Measurements from ENCODE around the gene MMP23B. TPM values are rescaled to one million over a fixed set of nuclear protein-coding genes. Genes with fewer than 3 reads are reported as not detected.
A peak's percentile ranks its signal among the peaks of the same experiment; 100 is the strongest.

The MMP23B gene
- total and polyA plus RNA-seq, 2 experiments from 2014 or later: 15.8 to 16.2 TPM

GRCh38 chr1:1597275-1597930, 34.6 kb upstream of the MMP23B start:
- no peak overlapping the region for H3K27ac ChIP-seq (ENCODE audit: low read depth)
- no peaks in the 10 kb centered on the region for H3K36me3 ChIP-seq (ENCODE audit: insufficient read depth)
- peak; percentile 46 to 50 for TF ChIP-seq CTCF (conservative IDR thresholded peaks at IDR 0.05; ENCODE audit: low read depth in 2 of 2)
- no peak for TF ChIP-seq ZNF331 (CRISPR knock-in tag; IDR thresholded peaks at IDR 0.05; ENCODE audit: low read depth)
- no peak overlapping the region for H3K4me3 ChIP-seq
- peak; percentile 76 for DNase-seq (ENCODE audit: low spot score)
- H3K9me3 Mint-ChIP-seq: no peaks in the 10 kb centered on the region
- no peaks in the 10 kb centered on the region; the same call in 1 of the 2 replicates for H3K4me1 ChIP-seq (ENCODE audit: insufficient read depth)
- no peak overlapping the region; the same call in 1 of the 2 replicates for H3K4me2 ChIP-seq
- H3K79me2 ChIP-seq (replicated peaks; ENCODE audit: insufficient read depth): no peaks in the 10 kb centered on the region
- peaks cover 11% of the 10 kb centered on the region for H3K4me1 Mint-ChIP-seq
- H2AFZ ChIP-seq: no peak overlapping the region
- H3K36me3 Mint-ChIP-seq (ENCODE audit: low read depth): no peaks in the 10 kb centered on the region
- peak; percentile 73 for ATAC-seq
- no peak overlapping the region for H3K27ac Mint-ChIP-seq
- H3K4me3 Mint-ChIP-seq: peak overlapping the region; percentile 40; the same call in 2 of the 3 replicates
- no peaks in the 10 kb centered on the region for H3K9me2 ChIP-seq (ENCODE audit: insufficient read depth)
- H3K27me3 ChIP-seq (ENCODE audit: insufficient read depth): peaks cover 34% of the 10 kb centered on the region
- H3K27me3 Mint-ChIP-seq (ENCODE audit: insufficient read depth, low read depth, poor library complexity): peaks cover 34% of the 10 kb centered on the region
- peaks cover 5% of the 10 kb centered on the region; the same call in 1 of the 2 replicates for H3F3A ChIP-seq (replicated peaks; ENCODE audit: low read depth)
- no peaks in the 10 kb centered on the region for H4K20me1 ChIP-seq (replicated peaks; ENCODE audit: insufficient read depth)

GRCh38 chr1:1598051-1598719, 33.8 kb upstream of the MMP23B start:
- Histone ChIP-seq H3K4me1 (ENCODE audit: insufficient read depth) (no peaks in the 10 kb centered on the region; the same call in 1 of the 2 replicates), H3K36me3 (ENCODE audit: insufficient read depth) (no peaks in the 10 kb centered on the region), H3K9me2 (ENCODE audit: insufficient read depth) (no peaks in the 10 kb centered on the region), H4K20me1 (replicated peaks; ENCODE audit: insufficient read depth) (no peaks in the 10 kb centered on the region), H3K27ac (ENCODE audit: low read depth) (no peak overlapping the region), H3K4me3 (no peak overlapping the region), H3F3A (replicated peaks; ENCODE audit: low read depth) (peaks cover 5% of the 10 kb centered on the region; the same call in 1 of the 2 replicates), H3K79me2 (replicated peaks; ENCODE audit: insufficient read depth) (no peaks in the 10 kb centered on the region), H3K4me2 (peak overlapping the region; percentile 74; the same call in 1 of the 2 replicates), H3K27me3 (ENCODE audit: insufficient read depth) (peaks cover 34% of the 10 kb centered on the region), H2AFZ (no peak overlapping the region)
- H3K9me3 Mint-ChIP-seq: no peaks in the 10 kb centered on the region
- peak overlapping the region; percentile 78 for H3K4me3 Mint-ChIP-seq
- no peak for ATAC-seq
- peaks cover 11% of the 10 kb centered on the region for H3K4me1 Mint-ChIP-seq
- no peak for DNase-seq (ENCODE audit: low spot score)
- H3K27me3 Mint-ChIP-seq (ENCODE audit: insufficient read depth, low read depth, poor library complexity): peaks cover 34% of the 10 kb centered on the region
- H3K27ac Mint-ChIP-seq: no peak overlapping the region
- no peaks in the 10 kb centered on the region for H3K36me3 Mint-ChIP-seq (ENCODE audit: low read depth)
- TF ChIP-seq EZH2phosphoT487 (IDR thresholded peaks at IDR 0.05; ENCODE audit: unreplicated experiment) (no peak), REST (IDR thresholded peaks at IDR 0.05; ENCODE audit: unreplicated experiment) (no peak), CTCF (conservative IDR thresholded peaks at IDR 0.05; ENCODE audit: low read depth in 2 of 2) (no peak), NANOG (IDR thresholded peaks at IDR 0.05; ENCODE audit: borderline replicate concordance) (no peak)

Data from GM23338 (cell line).